K562 (cell line): ENCODE data around the gene UGT1A5. TPM values are rescaled to one million over a fixed set of nuclear protein-coding genes. Genes with fewer than 3 reads are reported as not detected.

Experiments used
- ATAC-seq: fragments of 200-7000 bp; cut with Tn5 transposase; 3 replicates; pipeline ENCODE4 v1.9.1; 2020; ENCODE audit warnings: moderate library complexity
- BruUV-seq: library from RNA; stranded (reverse); fragments of 400-500 nt; replicated peaks from 2 replicates; lab custom pipeline; 2021; lab: Mats Ljungman, UMichigan
- CTCF ChIA-PET: fragments of 300-600 bp; formaldehyde crosslinking; extraction: SDS; loops from one replicate; lab custom pipeline; 2021; ENCODE audit warnings: low intra/inter-chr PET ratio; lab: Yijun Ruan, JAX
- POLR2A ChIA-PET: fragments of 300-600, 350-650 bp; sonication (Branson Sonifier 250); formaldehyde crosslinking; extraction: SDS; loops from one replicate; lab custom pipeline; 2021; ENCODE audit warnings: antibody characterized with exemption, inconsistent platforms; lab: Yijun Ruan, JAX
- DNase-seq, 4 experiments: peaks; one replicate each; pipeline versions ENCODE4 v3.0.0 to v3.0.0-alpha.2; 2011 to 2018; ENCODE audit warnings: low spot score in 3 of 4, mixed read lengths in 3 of 4; ENCODE audit errors: extremely low read depth in 1 of 4
- FAIRE-seq: peaks from 2 replicates; lab custom pipeline; 2011; peaks lifted over from hg19 to GRCh38; lab: Jason Lieb, UNC
- H2AFZ ChIP-seq: 2 replicates; pipeline ENCODE4 v1.6.0; 2011; ENCODE audit warnings: low read depth, low read length, control low read depth, inconsistent platforms
- H3K27ac ChIP-seq: fragments of 200-600 bp; 3 replicates; pipeline ENCODE4 v1.8.0; 2011; ENCODE audit warnings: low read depth, mild to moderate bottlenecking, control low read depth, inconsistent platforms, low read length, moderate library complexity, mixed read lengths; ENCODE audit errors: extremely low read depth
- H3K27me3 ChIP-seq, 2 experiments: fragments of 300-600 bp in 1 of 2; 2 replicates in 1 of 2; 3 replicates in 1 of 2; pipeline versions ENCODE4 v1.6.0 to v1.8.0; 2011; ENCODE audit warnings: inconsistent platforms in 2 of 2, low read length in 2 of 2, mild to moderate bottlenecking in 1 of 2, mixed read lengths in 1 of 2, moderate library complexity in 1 of 2; ENCODE audit not compliant: control insufficient read depth in 2 of 2, insufficient read depth in 2 of 2
- H3K36me3 ChIP-seq: fragments of 300-600 bp; 3 replicates; pipeline ENCODE4 v1.8.0; 2011; ENCODE audit warnings: mild to moderate bottlenecking, low read length, inconsistent platforms; ENCODE audit not compliant: control insufficient read depth, insufficient read depth
- H3K4me1 ChIP-seq, 2 experiments: fragments of 200-600 bp in 1 of 2; replicated peaks in 1 of 2; 2 replicates in 1 of 2; 3 replicates in 1 of 2; pipeline versions ENCODE4 v1.5.1 to v1.8.0; 2011; ENCODE audit warnings: inconsistent platforms in 2 of 2, low read length in 2 of 2, mild to moderate bottlenecking in 1 of 2, mixed read lengths in 1 of 2, moderate library complexity in 1 of 2; ENCODE audit not compliant: control insufficient read depth in 2 of 2, insufficient read depth in 2 of 2
- H3K4me2 ChIP-seq: 2 replicates; pipeline ENCODE4 v1.6.1; 2011; ENCODE audit warnings: low read length, control low read depth, inconsistent platforms, mixed read lengths; ENCODE audit not compliant: insufficient read depth
- H3K4me3 ChIP-seq: fragments of 200-600 bp; sonication (generic), shearing (Covaris generic); 2 replicates; pipeline ENCODE4 v1.5.1; 2016; ENCODE audit warnings: control low read depth, inconsistent platforms
- H3K79me2 ChIP-seq: fragments of 200-600 bp; 3 replicates; pipeline ENCODE4 v1.8.0; 2011; ENCODE audit warnings: low read length, inconsistent platforms; ENCODE audit not compliant: control insufficient read depth, insufficient read depth
- H3K9ac ChIP-seq, 2 experiments: 2 replicates each; pipeline versions ENCODE4 v1.6.0 to v1.6.1; 2011; ENCODE audit warnings: low read depth in 2 of 2, low read length in 2 of 2, control low read depth in 1 of 2, inconsistent platforms in 1 of 2, mild to moderate bottlenecking in 1 of 2, mixed read lengths in 1 of 2; ENCODE audit not compliant: insufficient read depth in 1 of 2
- H3K9me1 ChIP-seq: one replicate; pipeline ENCODE4 v1.6.0; 2011; ENCODE audit warnings: inconsistent platforms, mild to moderate bottlenecking, low read length, moderate library complexity; ENCODE audit not compliant: control insufficient read depth, insufficient read depth
- H3K9me3 ChIP-seq: replicated peaks from 2 replicates; pipeline ENCODE4 v1.5.1; 2011; ENCODE audit warnings: low read depth, low read length, inconsistent platforms; ENCODE audit not compliant: control insufficient read depth, insufficient read depth
- H4K20me1 ChIP-seq: replicated peaks from 2 replicates; pipeline ENCODE4 v1.6.1; 2011; ENCODE audit warnings: low read length, inconsistent platforms, mixed read lengths; ENCODE audit not compliant: control insufficient read depth, insufficient read depth
- CHD1 ChIP-seq: fragments of 200-600 bp; sonication (generic); IDR thresholded peaks from one replicate; pipeline ENCODE4 v1.6.1; 2012; ENCODE audit warnings: mild to moderate bottlenecking, moderate library complexity, low read length, inconsistent platforms
- CREB1 ChIP-seq, 2 experiments: sonication (generic) in 1 of 2; formaldehyde crosslinking in 1 of 2; IDR thresholded peaks; 2 replicates each; pipeline versions ENCODE4 v1.6.1 to v1.8.0; 2012 to 2022; ENCODE audit warnings: inconsistent platforms in 1 of 2, mild to moderate bottlenecking in 1 of 2, missing genetic modification reagents in 1 of 2, moderate library complexity in 1 of 2
- DACH1 ChIP-seq: fragments of 450-650 bp; IDR thresholded peaks from 2 replicates; pipeline ENCODE4 v1.6.1; 2018; ENCODE audit not compliant: partially characterized antibody
- EHMT2 ChIP-seq: fragments of 450-650 bp; IDR thresholded peaks from 2 replicates; pipeline ENCODE4 v1.6.1; 2018; ENCODE audit warnings: antibody characterized with exemption
- HMG20A ChIP-seq: fragments of 450-650 bp; formaldehyde crosslinking; conservative IDR thresholded peaks from 2 replicates; pipeline ENCODE4 v1.4.0; 2020; ENCODE audit warnings: mild to moderate bottlenecking, mixed read lengths
- MED1 ChIP-seq: sonication (generic); formaldehyde crosslinking; IDR thresholded peaks from 2 replicates; pipeline ENCODE4 v1.8.1; 2023; ENCODE audit warnings: missing genetic modification reagents, borderline replicate concordance
- MEF2D ChIP-seq: conservative IDR thresholded peaks from 2 replicates; pipeline ENCODE4 v1.6.1; 2016; ENCODE audit warnings: low read depth, missing genetic modification characterization, missing compliant biosample characterization
- POLR2B ChIP-seq: fragments of 450-650 bp; IDR thresholded peaks from 2 replicates; pipeline ENCODE4 v1.6.1; 2018; ENCODE audit warnings: low read depth; ENCODE audit not compliant: partially characterized antibody
- PYGO2 ChIP-seq: fragments of 450-650 bp; IDR thresholded peaks from 2 replicates; pipeline ENCODE4 v1.6.1; 2016; ENCODE audit warnings: mild to moderate bottlenecking, missing genetic modification characterization, moderate library complexity, missing compliant biosample characterization
- SAP30 ChIP-seq: fragments of 200-600 bp; sonication (generic); IDR thresholded peaks from 2 replicates; pipeline ENCODE4 v1.6.1; 2012; ENCODE audit warnings: borderline replicate concordance, low read depth, mild to moderate bottlenecking, moderate library complexity, low read length, control low read depth, inconsistent platforms; ENCODE audit not compliant: insufficient read depth, poor library complexity, severe bottlenecking
- SIN3A ChIP-seq, 2 experiments: fragments of 150-350 bp in 1 of 2; IDR thresholded peaks; 2 replicates each; pipeline ENCODE4 v1.6.1; 2011 to 2016; ENCODE audit warnings: borderline replicate concordance in 2 of 2, low read depth in 2 of 2, low read length in 2 of 2, mild to moderate bottlenecking in 2 of 2, moderate library complexity in 2 of 2; ENCODE audit not compliant: control insufficient read depth in 1 of 2
- SIRT6 ChIP-seq: IDR thresholded peaks from one replicate; pipeline ENCODE4 v1.6.1; 2012; ENCODE audit warnings: low read depth, mild to moderate bottlenecking, control low read depth, inconsistent platforms, low read length, moderate library complexity
- SMARCA4 ChIP-seq: fragments of 450-650 bp; IDR thresholded peaks from 2 replicates; pipeline ENCODE4 v1.6.1; 2016
- SOX6 ChIP-seq: fragments of 450-650 bp; IDR thresholded peaks from 2 replicates; pipeline ENCODE4 v1.6.1; 2014; ENCODE audit warnings: mild to moderate bottlenecking
- ZBTB17 ChIP-seq: fragments of 450-650 bp; formaldehyde crosslinking; IDR thresholded peaks from 2 replicates; pipeline ENCODE4 v1.4.0; 2020; ENCODE audit warnings: mild to moderate bottlenecking
- ZNF253 ChIP-seq: fragments of 250-450 bp; sonication (Bioruptor Pico); conservative IDR thresholded peaks from 2 replicates; pipeline ENCODE4 v1.6.1; 2021; ENCODE audit warnings: mild to moderate bottlenecking
- ZNF77 ChIP-seq: fragments of 250-450 bp; sonication (Bioruptor Pico); IDR thresholded peaks from 2 replicates; pipeline ENCODE4 v1.5.0; 2020
- WGBS: fragments of 100-300 bp; shearing (Covaris generic); methylation state at CpG from one replicate; pipeline ENCODE4 v1.1.6; 2016; ENCODE audit warnings: low coverage, mixed read lengths; ENCODE audit not compliant: insufficient coverage; ENCODE audit errors: missing lambda C conversion rate; 5-methylcytosine and 5-hydroxymethylcytosine counted together
- in situ Hi-C: fragments of 300-500 bp; cut with MboI; formaldehyde crosslinking; loops from 4 replicates; pipeline ENCODE4 v1.15.0; 2018; ENCODE audit warnings: inconsistent platforms, mixed read lengths
- intact Hi-C: fragments of 100-400 bp; cut with micrococcal nuclease; formaldehyde crosslinking; loops from 2 replicates; pipeline ENCODE4 v1.14.2; 2022
- polyA plus RNA-seq, 8 experiments: library from polyadenylated mRNA; depleted of rRNA in 4 of 8; stranded (reverse) in 5 of 8; unstranded in 3 of 8; fragments of >200 nt; fragmentation: Nextera tagmentation in 2 of 8; fragmentation: Illumina TruSeq in 1 of 8; extraction: Ambion mirVana in 2 of 8; extraction: Trizol in 1 of 8; gene quantifications; 2 replicates each; pipeline versions ENCODE4 v1.2.1 to v1.2.3, GENCODE V29; 2011 to 2014; ENCODE audit warnings: inconsistent platforms in 1 of 8, missing spikeins in 1 of 8
- total RNA-seq, 7 experiments: library from RNA; depleted of rRNA in 6 of 7; stranded (reverse); fragments of >200 nt in 6 of 7; fragmentation: Illumina TruSeq in 2 of 7; extraction: Trizol in 2 of 7; gene quantifications; 2 replicates each; pipeline versions ENCODE4 v1.2.1 to v1.2.3, GENCODE V29; 2011 to 2021; ENCODE audit warnings: low replicate concordance in 1 of 7
- TF ChIP-seq, protein P1 (sequence below): fragments of 250-450 bp; sonication (Bioruptor Pico); IDR thresholded peaks from 2 replicates; pipeline ENCODE4 v1.5.0; 2021; ENCODE audit warnings: mild to moderate bottlenecking, borderline replicate concordance
- TF ChIP-seq, protein P2 (sequence below): fragments of 250-450 bp; sonication (Bioruptor Pico); IDR thresholded peaks from 2 replicates; pipeline ENCODE4 v1.9.0; 2021; ENCODE audit warnings: mild to moderate bottlenecking, inconsistent platforms

UGT1A5 gene
- total and polyA plus RNA-seq, 9 of the 15 experiments (the other 6 are each of a cell fraction or from before 2014, with no cell fraction given), result not detected

DNA sequence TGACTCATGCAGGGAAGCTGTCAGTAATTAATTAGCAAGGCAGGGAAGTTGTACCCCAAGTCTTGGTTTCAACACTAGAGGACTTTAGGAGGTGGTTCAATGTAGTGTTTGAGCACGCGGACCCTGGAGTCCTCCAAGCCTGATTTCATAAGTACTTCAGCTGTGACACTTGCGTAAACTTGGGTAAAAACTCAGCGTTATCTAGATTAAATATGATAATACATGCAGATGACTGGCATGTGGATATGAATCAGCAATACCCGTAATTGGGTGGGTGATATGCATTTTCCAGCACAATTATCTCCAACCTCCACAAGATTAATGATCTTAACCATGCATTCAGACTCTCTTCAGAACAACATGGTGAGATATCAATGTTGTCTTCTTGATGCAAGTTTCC lies 25.8 kb upstream of the UGT1A5 start:
- Histone ChIP-seq H2AFZ (no peak overlapping the region), H3K9me3 (no peaks in the 10 kb centered on the region), H4K20me1 (no peaks in the 10 kb centered on the region; the same call in 1 of the 2 replicates), H3K4me1 (no peaks in the 10 kb centered on the region), H3K9ac (no peak overlapping the region), H3K4me2 (no peak overlapping the region), H3K27me3 (peaks cover 0 to 8% of the 10 kb centered on the region in 2 experiments; a peak in 2 of 5 replicates), H3K27ac (no peak overlapping the region), H3K9me1 (no peaks in the 10 kb centered on the region), H3K79me2 (no peaks in the 10 kb centered on the region), H3K4me3 (no peak overlapping the region), H3K36me3 (no peaks in the 10 kb centered on the region)
- in situ Hi-C loops, result no loop called here
- no peak for DNase-seq
- FAIRE-seq, result no peak
- intact Hi-C loops, result no loop called here
- POLR2A ChIA-PET, result no interaction called here
- CTCF ChIA-PET, result no interaction called here
- no peak for ATAC-seq
- 7% methylated on average over 5 of the region's 5 CpGs for WGBS
- no TSS peak for BruUV-seq
- TF ChIP-seq ZNF77 (CRISPR knock-in tag) (no peak), MED1 (CRISPR knock-in tag) (no peak), HMG20A (CRISPR knock-in tag) (no peak), CHD1 (no peak), ZNF253 (CRISPR knock-in tag) (no peak), CREB1 (IDR thresholded peaks at IDR 0.05) (no peak), CREB1 (CRISPR knock-in tag; IDR thresholded peaks at IDR 0.05) (no peak), POLR2B (no peak), DACH1 (no peak), SOX6 (no peak), SIN3A (IDR thresholded peaks at IDR 0.05; ENCODE audit: borderline replicate concordance in 2 of 2, control insufficient read depth in 1 of 2, low read depth in 2 of 2, low read length in 2 of 2) (no peak), MEF2D (tag) (no peak), SMARCA4 (no peak), ZBTB17 (no peak), PYGO2 (tag) (no peak), SIRT6 (no peak), EHMT2 (no peak), SAP30 (no peak)
- TF ChIP-seq, protein P1, sequence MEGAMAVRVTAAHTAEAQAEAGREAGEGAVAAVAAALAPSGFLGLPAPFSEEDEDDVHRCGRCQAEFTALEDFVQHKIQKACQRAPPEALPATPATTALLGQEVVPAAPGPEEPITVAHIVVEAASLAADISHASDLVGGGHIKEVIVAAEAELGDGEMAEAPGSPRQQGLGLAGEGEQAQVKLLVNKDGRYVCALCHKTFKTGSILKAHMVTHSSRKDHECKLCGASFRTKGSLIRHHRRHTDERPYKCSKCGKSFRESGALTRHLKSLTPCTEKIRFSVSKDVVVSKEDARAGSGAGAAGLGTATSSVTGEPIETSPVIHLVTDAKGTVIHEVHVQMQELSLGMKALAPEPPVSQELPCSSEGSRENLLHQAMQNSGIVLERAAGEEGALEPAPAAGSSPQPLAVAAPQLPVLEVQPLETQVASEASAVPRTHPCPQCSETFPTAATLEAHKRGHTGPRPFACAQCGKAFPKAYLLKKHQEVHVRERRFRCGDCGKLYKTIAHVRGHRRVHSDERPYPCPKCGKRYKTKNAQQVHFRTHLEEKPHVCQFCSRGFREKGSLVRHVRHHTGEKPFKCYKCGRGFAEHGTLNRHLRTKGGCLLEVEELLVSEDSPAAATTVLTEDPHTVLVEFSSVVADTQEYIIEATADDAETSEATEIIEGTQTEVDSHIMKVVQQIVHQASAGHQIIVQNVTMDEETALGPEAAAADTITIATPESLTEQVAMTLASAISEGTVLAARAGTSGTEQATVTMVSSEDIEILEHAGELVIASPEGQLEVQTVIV (CRISPR knock-in tag), result no peak
- TF ChIP-seq, protein P2, sequence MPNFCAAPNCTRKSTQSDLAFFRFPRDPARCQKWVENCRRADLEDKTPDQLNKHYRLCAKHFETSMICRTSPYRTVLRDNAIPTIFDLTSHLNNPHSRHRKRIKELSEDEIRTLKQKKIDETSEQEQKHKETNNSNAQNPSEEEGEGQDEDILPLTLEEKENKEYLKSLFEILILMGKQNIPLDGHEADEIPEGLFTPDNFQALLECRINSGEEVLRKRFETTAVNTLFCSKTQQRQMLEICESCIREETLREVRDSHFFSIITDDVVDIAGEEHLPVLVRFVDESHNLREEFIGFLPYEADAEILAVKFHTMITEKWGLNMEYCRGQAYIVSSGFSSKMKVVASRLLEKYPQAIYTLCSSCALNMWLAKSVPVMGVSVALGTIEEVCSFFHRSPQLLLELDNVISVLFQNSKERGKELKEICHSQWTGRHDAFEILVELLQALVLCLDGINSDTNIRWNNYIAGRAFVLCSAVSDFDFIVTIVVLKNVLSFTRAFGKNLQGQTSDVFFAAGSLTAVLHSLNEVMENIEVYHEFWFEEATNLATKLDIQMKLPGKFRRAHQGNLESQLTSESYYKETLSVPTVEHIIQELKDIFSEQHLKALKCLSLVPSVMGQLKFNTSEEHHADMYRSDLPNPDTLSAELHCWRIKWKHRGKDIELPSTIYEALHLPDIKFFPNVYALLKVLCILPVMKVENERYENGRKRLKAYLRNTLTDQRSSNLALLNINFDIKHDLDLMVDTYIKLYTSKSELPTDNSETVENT (CRISPR knock-in tag), result no peak
